Activated CD4-positive, alpha-beta T cell treated with anti-CD3 and anti-CD28 coated beads for 4 hours (primary cell): ENCODE results near the gene PANX2.

Source experiments
- DNase-seq, 2 donors: peaks; one replicate each; pipeline ENCODE4 v3.0.0-alpha.2; 2020

Gene PANX2

GRCh38 chr22:50185375-50186087, 15.0 kb downstream of the PANX2 start, which contains the start of gene TRABD:
Gene TRABD (plus strand): TSS chr22:50185913. CDS start chr22:50193061, 7,148 bp downstream.
- DNase-seq = peak; percentile 85 to 91

DNA sequence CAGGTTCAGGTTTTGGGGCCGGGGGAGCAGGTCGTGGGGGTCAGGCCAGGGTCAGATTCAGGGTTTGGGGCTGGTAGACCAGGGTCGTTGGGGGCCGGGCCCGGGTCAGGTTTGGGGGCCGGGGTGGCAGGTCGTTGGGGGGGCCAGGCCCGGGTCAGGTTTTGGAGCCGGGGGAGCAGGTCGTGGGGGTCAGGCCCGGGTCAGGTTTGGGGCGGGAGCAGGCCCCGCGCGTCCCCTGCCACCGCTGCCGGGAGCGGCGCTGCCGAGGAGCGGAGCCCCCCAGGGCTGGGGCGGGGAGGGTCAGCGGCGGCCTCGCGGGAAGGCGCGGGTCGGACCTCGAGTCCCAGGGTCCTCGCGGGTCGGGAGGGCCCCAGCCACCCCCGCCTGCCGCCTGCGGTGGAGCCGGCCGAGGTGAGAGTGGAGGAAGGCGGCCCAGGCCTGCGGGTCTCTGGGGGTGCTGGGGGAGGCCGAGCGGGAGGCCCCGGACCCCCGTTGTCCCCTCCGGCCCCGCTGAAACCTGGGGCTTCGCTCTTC, 15.7 kb downstream of the PANX2 start:
- DNase-seq = no peak

GRCh38 chr22:50186761-50187523, 16.4 kb downstream of the PANX2 start:
- DNase-seq = no peak

GRCh38 chr22:50188356-50188755, 17.8 kb downstream of the PANX2 start:
- no peak for DNase-seq

- DNase-seq = no peak
Measured at GRCh38 chr22:50189184-50189848, 18.8 kb downstream of the PANX2 start.

GRCh38 chr22:50189849-50190181, 19.3 kb downstream of the PANX2 start:
- no peak for DNase-seq

GRCh38 chr22:50190182-50190940, 19.8 kb downstream of the PANX2 start:
- DNase-seq = peak; percentile 70 to 73

GRCh38 chr22:50190941-50191741, 20.6 kb downstream of the PANX2 start:
- DNase-seq = peak; percentile 62 to 67

DNA sequence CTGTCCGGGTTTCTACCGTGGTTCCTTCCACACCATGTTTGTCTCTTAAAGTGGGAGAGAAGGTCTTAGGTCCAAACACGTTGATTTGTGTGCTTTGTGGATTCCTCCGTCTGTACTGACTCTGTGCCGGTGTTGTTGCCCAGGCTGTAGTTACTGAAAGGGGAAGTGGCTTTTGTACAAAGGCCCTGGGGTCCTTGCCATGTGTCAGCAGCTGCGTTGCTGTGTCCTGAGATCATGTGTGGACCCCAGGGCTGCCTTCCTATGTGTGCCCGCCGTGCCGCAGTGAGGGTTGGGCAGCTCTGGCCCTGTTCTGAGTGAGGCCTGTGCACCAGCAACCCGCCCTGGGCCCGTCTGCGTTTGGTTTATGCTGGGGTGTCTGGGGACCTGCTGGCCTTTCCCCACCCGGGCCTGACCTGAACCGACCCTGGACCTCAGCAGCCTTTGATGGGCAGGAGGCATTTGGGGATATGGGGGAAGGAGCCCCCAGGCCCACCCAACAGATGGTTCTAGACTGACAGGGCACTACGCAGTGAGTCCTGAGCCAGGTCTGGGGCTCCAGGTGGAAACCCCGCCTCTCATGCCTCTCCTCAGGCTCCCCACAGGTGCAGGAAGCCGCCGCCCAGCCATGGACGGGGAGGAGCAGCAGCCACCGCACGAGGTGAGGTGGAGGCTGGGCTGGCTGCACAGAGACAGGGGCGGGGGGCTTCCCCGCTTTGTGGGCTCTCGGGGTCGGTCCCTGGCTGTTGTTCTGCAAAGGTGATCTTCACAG, 22.1 kb downstream of the PANX2 start:
- DNase-seq = peak; percentile 32 to 50

DNA sequence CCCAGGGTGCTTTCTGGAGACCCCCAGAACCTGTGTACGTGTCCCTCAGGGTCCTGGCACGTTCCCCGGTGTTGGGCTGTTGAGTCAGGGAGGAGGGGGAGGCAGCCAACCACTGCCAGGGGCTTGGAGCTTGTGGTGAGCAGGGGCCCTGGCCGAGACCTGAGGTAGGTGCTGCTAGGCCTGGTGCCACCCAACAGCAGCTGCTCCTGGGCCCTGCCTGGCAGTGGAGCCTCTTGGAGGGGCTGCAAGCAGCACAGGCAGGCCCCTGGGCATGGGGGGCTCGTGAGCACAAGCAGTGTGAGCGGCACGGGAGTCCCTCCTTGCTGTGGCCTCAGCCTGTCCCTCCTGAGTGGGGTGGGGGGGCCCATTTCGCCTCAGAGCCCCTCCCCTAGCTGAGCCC, 23.1 kb downstream of the PANX2 start:
- DNase-seq = no peak

DNA sequence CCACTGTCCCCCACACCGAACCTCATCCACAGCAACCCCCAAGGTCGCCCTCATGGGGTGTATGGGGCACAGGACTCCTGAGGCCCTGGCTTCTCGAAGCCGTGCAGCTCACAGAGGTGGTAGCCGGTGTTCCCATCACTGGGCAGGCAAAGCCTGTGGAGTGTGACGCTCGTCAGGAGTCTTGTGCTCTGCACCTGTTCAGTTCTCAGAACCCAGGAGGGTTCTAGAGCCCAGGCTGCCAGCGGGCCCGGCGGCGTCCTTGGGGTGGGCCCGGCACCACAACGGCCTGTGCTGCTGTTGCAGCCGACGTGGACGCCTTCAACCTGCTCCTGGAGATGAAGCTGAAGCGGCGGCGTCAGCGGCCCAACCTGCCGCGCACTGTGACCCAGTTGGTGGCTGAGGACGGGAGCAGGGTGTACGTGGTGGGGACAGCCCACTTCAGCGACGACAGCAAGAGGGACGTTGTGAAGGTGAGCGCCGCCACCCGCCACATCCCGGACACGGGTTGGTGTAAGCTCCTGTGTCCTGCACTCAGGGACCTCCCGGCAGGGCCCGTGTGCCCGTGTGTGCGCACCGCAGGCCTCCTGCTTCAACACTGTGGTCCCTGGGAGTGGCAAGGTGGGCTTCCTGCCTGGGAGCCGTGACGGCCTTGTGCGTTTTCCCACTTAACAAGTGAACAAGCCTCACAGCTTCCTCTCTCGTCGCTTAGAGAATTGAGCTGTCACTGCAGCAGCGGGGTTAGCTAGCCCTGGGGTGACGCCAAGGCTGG, 23.7 kb downstream of the PANX2 start:
- DNase-seq = no peak

- DNase-seq = no peak
Measured at GRCh38 chr22:50196256-50196655, 25.7 kb downstream of the PANX2 start.

DNA sequence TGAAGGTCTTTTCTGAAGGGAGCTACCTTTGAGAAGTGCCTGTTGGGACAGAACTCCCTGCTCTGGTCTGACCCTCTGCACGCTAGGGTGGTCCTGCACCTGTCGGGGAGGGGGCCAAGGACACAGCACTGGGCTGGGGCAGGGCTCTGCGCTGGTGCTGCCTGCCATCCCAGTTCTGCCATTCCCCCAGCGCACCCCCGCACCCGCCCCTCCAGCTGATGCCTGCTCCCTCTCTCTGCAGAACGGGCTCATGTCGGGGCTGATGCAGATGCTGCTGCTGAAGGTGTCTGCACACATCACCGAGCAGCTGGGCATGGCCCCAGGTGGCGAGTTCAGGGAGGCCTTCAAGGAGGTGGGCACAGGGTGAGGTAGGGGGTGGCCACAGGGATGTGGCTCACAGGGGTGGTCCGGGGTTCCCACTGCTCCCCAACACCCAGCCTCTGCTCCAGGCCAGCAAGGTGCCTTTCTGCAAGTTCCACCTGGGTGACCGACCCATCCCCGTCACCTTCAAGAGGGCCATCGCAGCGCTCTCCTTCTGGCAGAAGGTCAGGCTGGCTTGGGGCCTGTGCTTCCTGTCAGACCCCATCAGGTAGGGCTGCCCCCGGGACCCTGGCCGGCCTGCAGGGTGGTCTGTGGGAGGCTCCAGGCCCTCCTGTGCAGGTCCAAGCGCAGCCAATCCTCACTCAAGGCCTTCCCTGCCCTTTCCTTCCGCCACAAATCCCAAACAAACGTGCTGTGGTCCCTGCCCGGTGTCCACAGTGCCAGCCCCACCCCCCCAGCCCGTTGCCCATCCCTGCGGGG, 26.7 kb downstream of the PANX2 start:
- DNase-seq = no peak

DNA sequence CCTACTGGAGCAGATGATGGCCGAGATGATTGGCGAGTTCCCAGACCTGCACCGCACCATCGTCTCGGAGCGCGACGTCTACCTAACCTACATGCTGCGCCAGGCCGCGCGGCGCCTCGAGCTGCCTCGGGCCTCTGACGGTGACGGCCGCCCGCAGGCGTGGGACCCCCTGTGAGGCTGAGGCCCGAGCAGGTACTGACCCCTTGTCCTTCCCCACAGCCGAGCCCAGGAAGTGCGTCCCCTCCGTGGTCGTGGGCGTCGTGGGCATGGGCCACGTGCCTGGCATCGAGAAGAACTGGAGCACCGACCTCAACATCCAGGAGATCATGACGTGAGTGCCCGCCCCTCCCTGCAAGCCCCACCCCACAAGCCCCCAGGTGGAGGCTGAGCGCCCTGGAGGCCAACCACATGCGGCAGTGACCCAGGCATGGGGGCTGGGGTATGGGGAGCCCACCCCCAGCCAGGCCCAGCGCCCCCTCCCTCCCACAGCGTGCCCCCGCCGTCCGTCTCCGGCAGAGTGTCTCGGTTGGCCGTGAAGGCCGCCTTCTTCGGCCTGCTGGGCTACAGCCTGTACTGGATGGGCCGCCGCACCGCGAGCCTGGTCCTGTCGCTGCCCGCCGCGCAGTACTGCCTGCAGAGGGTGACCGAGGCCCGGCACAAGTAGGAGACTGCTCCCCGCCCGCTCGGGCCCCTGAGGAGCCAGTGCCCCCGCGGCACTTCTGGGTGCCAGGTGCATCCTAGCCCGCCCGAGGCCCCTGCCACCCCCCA, 27.5 kb downstream of the PANX2 start:
- DNase-seq = no peak

- DNase-seq = no peak
Measured at GRCh38 chr22:50198624-50199017, 28.1 kb downstream of the PANX2 start.

DNA sequence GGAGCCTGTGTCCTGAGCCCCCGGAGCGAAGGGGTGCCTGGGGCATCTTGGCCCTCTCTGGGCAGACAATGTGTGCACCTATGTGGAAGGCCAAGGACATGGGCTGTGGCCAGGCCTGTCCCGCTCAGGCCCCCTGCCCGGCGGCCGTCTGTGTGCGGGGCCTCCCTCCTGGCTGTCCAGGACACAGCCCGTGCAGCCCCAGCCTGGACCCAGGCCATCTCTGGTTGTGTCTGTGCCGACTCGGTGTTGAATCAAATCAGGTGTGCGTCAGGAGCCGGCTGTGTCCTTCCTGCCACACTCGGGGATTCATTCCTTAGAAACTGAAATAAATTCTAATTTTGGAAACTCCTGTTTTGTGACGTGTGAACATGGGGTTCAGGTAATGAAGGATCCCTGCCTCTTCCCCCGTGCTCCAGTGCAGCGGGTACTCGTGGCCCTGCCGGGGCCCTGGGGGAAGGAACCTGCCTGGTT, 28.8 kb downstream of the PANX2 start:
- DNase-seq = no peak

- no peak for DNase-seq
Measured at GRCh38 chr22:50199829-50200460, 29.4 kb downstream of the PANX2 start.
